H9 (cell line): Measurements from ENCODE around the gene PEX5L. TPM values are rescaled to one million over a fixed set of nuclear protein-coding genes. Genes with fewer than 3 reads are reported as not detected.
"Not testable (repeated sequence)": the region's sequence is repeated elsewhere in the genome, so short reads cannot be mapped to it uniquely, and the experiment has no call there.

Experiments
- DNase-seq: peaks from one replicate; pipeline ENCODE4 v3.0.0-alpha.2; 2017
- H2AFZ ChIP-seq: one replicate; pipeline ENCODE4 v1.6.1; 2013; ENCODE audit warnings: mild to moderate bottlenecking, low read length, control low read depth, moderate library complexity
- H2AK5ac ChIP-seq: 2 replicates; pipeline ENCODE4 v1.6.1; 2013; ENCODE audit warnings: low read length, control low read depth, mixed read lengths; ENCODE audit not compliant: insufficient read length
- H2BK120ac ChIP-seq: one replicate; pipeline ENCODE4 v1.6.1; 2013; ENCODE audit warnings: low read depth, mild to moderate bottlenecking, low read length, control low read depth, inconsistent platforms; ENCODE audit not compliant: poor library complexity, severe bottlenecking
- H2BK12ac ChIP-seq: 2 replicates; pipeline ENCODE4 v1.6.1; 2013; ENCODE audit warnings: low read length, control low read depth, mixed read lengths, low read depth; ENCODE audit not compliant: insufficient read length
- H2BK15ac ChIP-seq: 2 replicates; pipeline ENCODE4 v1.6.1; 2013; ENCODE audit warnings: low read depth, low read length, control low read depth
- H2BK20ac ChIP-seq: one replicate; pipeline ENCODE4 v1.6.1; 2013; ENCODE audit warnings: low read depth, mild to moderate bottlenecking, low read length, control low read depth, inconsistent platforms; ENCODE audit not compliant: poor library complexity, severe bottlenecking
- H2BK5ac ChIP-seq: 2 replicates; pipeline ENCODE4 v1.6.1; 2013; ENCODE audit warnings: low read length, control low read depth, mixed read lengths; ENCODE audit not compliant: insufficient read length
- H3K14ac ChIP-seq: 2 replicates; pipeline ENCODE4 v1.6.1; 2013; ENCODE audit warnings: low read length, control low read depth; ENCODE audit not compliant: insufficient read depth
- H3K18ac ChIP-seq: 2 replicates; pipeline ENCODE4 v1.6.1; 2013; ENCODE audit warnings: low read depth, mild to moderate bottlenecking, mixed read lengths, low read length, control low read depth; ENCODE audit not compliant: insufficient read length
- H3K23ac ChIP-seq: 2 replicates; pipeline ENCODE4 v1.6.1; 2013; ENCODE audit warnings: low read length, control low read depth, mixed read lengths, low read depth; ENCODE audit not compliant: insufficient read length
- H3K23me2 ChIP-seq: 2 replicates; pipeline ENCODE4 v1.6.1; 2013; ENCODE audit warnings: low read depth, mild to moderate bottlenecking, mixed read lengths, low read length, control low read depth; ENCODE audit not compliant: insufficient read length, poor library complexity, severe bottlenecking
- H3K27ac ChIP-seq: 2 replicates; pipeline ENCODE4 v1.5.1; 2013; ENCODE audit warnings: low read length, control low read depth, mixed read lengths, low read depth; ENCODE audit not compliant: insufficient read length
- H3K27me3 ChIP-seq: 2 replicates; pipeline ENCODE4 v1.6.1; 2013; ENCODE audit warnings: low read length, control low read depth, inconsistent platforms; ENCODE audit not compliant: insufficient read depth
- H3K4ac ChIP-seq: 2 replicates; pipeline ENCODE4 v1.6.1; 2013; ENCODE audit warnings: low read depth, mild to moderate bottlenecking, control low read depth, inconsistent platforms, low read length, moderate library complexity
- H3K4me1 ChIP-seq: 2 replicates; pipeline ENCODE4 v1.6.1; 2013; ENCODE audit warnings: low read length, control low read depth, inconsistent platforms; ENCODE audit not compliant: insufficient read depth
- H3K4me2 ChIP-seq: 2 replicates; pipeline ENCODE4 v1.6.1; 2013; ENCODE audit warnings: low read length, control low read depth, mixed read lengths; ENCODE audit not compliant: insufficient read length, insufficient read depth
- H3K56ac ChIP-seq: 2 replicates; pipeline ENCODE4 v1.6.1; 2013; ENCODE audit warnings: low read depth, mild to moderate bottlenecking, mixed read lengths, low read length, control low read depth; ENCODE audit not compliant: insufficient read length
- H3K79me1 ChIP-seq: 2 replicates; pipeline ENCODE4 v1.6.1; 2013; ENCODE audit warnings: low read depth, mild to moderate bottlenecking, moderate library complexity, low read length, control low read depth, inconsistent platforms; ENCODE audit not compliant: insufficient read depth, poor library complexity, severe bottlenecking
- H3K79me2 ChIP-seq: 2 replicates; pipeline ENCODE4 v1.6.1; 2013; ENCODE audit warnings: low read length, control low read depth, inconsistent platforms; ENCODE audit not compliant: insufficient read depth
- H3K9ac ChIP-seq: 2 replicates; pipeline ENCODE4 v1.6.1; 2013; ENCODE audit warnings: low read length, control low read depth, mixed read lengths; ENCODE audit not compliant: insufficient read length; ENCODE audit errors: extremely low read depth
- H3K9me3 ChIP-seq: one replicate; pipeline ENCODE4 v1.6.1; 2013; ENCODE audit warnings: low read depth, low read length, inconsistent platforms; ENCODE audit not compliant: control insufficient read depth
- H3T11ph ChIP-seq: one replicate; pipeline ENCODE4 v1.6.1; 2013; ENCODE audit warnings: mild to moderate bottlenecking, low read length, control low read depth, inconsistent platforms
- H4K20me1 ChIP-seq: one replicate; pipeline ENCODE4 v1.6.1; 2013; ENCODE audit not compliant: control insufficient read depth, insufficient read length, insufficient read depth
- H4K5ac ChIP-seq: 2 replicates; pipeline ENCODE4 v1.6.1; 2013; ENCODE audit warnings: low read depth, mild to moderate bottlenecking, mixed read lengths, low read length, control low read depth; ENCODE audit not compliant: insufficient read length
- H4K8ac ChIP-seq: replicated peaks from 2 replicates; pipeline ENCODE4 v1.6.1; 2013; ENCODE audit warnings: low read length, control low read depth, mixed read lengths, low read depth; ENCODE audit not compliant: insufficient read length
- H4K91ac ChIP-seq: 2 replicates; pipeline ENCODE4 v1.6.1; 2013; ENCODE audit warnings: low read depth, mild to moderate bottlenecking, moderate library complexity, mixed read lengths, low read length, control low read depth; ENCODE audit not compliant: insufficient read length
- H3K27ac Mint-ChIP-seq, 3 experiments: 2 replicates in 2 of 3; 3 replicates in 1 of 3; pipeline ENCODE4 v1.8.0; 2020 to 2021; ENCODE audit warnings: mixed read lengths in 3 of 3, mild to moderate bottlenecking in 1 of 3, moderate library complexity in 1 of 3
- H3K27me3 Mint-ChIP-seq: 2 replicates; pipeline ENCODE4 v1.8.0; 2021; ENCODE audit warnings: low read depth, mild to moderate bottlenecking, moderate library complexity, mixed read lengths
- H3K36me3 Mint-ChIP-seq, 3 experiments: 2 replicates in 2 of 3; 3 replicates in 1 of 3; pipeline ENCODE4 v1.8.0; 2020 to 2021; ENCODE audit warnings: low read depth in 3 of 3, mixed read lengths in 3 of 3; ENCODE audit not compliant: insufficient read depth in 1 of 3
- H3K4me1 Mint-ChIP-seq, 2 experiments: 2 replicates each; pipeline ENCODE4 v1.8.0; 2020; ENCODE audit warnings: mixed read lengths in 2 of 2
- H3K4me3 Mint-ChIP-seq, 2 experiments: 2 replicates in 1 of 2; 3 replicates in 1 of 2; pipeline ENCODE4 v1.8.0; 2020 to 2021; ENCODE audit warnings: mild to moderate bottlenecking in 2 of 2, mixed read lengths in 2 of 2, moderate library complexity in 1 of 2
- H3K9me3 Mint-ChIP-seq, 2 experiments: 2 replicates in 1 of 2; 3 replicates in 1 of 2; pipeline ENCODE4 v1.8.0; 2020; ENCODE audit warnings: mild to moderate bottlenecking in 2 of 2, mixed read lengths in 2 of 2, moderate library complexity in 1 of 2
- CTCF ChIP-seq: fragments of 200-600 bp; sonication (generic); conservative IDR thresholded peaks from 3 replicates; pipeline ENCODE4 v1.8.0; 2021; ENCODE audit warnings: antibody characterized with exemption, mild to moderate bottlenecking
- WGBS: extraction: QIAGEN DNeasy Blood & Tissue Kit; methylation state at CpG from one replicate; pipeline ENCODE4 v1.1.7; 2013; ENCODE audit warnings: missing lambda C conversion rate, low lambda C conversion rate, mixed read lengths; ENCODE audit not compliant: insufficient read length; ENCODE audit errors: extremely low coverage; 5-methylcytosine and 5-hydroxymethylcytosine counted together
- total RNA-seq: library from RNA; stranded (reverse); gene quantifications from 2 replicates; pipeline ENCODE4 v1.2.1, GENCODE V29; 2021

PEX5L gene
- total RNA-seq, 1 experiment from 2014 or later: 0.85 TPM

GRCh38 chr3:179788996-179789395 lies 247.7 kb downstream of the PEX5L start:
- H3K4ac ChIP-seq: no peak overlapping the region
- no peak overlapping the region for H2BK15ac ChIP-seq
- H2AK5ac ChIP-seq: no peak overlapping the region
- H3K79me1 ChIP-seq: no peaks in the 10 kb centered on the region
- H3K18ac ChIP-seq: no peak overlapping the region
- H3T11ph ChIP-seq: no peak overlapping the region
- H4K91ac ChIP-seq: no peak overlapping the region
- Mint-ChIP-seq H3K9me3 (peaks cover 0 to 4% of the 10 kb centered on the region in 2 experiments; a peak in 1 of 5 replicates), H3K4me3 (no peak overlapping the region), H3K27ac (no peak overlapping the region), H3K36me3 (peaks cover 2 to 14% (median 12%) of the 10 kb centered on the region in 3 experiments; a peak in 6 of 7 replicates), H3K27me3 (no peaks in the 10 kb centered on the region), H3K4me1 (no peaks in the 10 kb centered on the region)
- no peak for TF ChIP-seq CTCF
- no peak overlapping the region for H3K56ac ChIP-seq
- H3K4me2 ChIP-seq: no peak overlapping the region
- no peak overlapping the region for H3K9ac ChIP-seq
- no peak overlapping the region for H2BK12ac ChIP-seq
- H3K14ac ChIP-seq: no peak overlapping the region
- H4K20me1 ChIP-seq: no peaks in the 10 kb centered on the region
- H4K8ac ChIP-seq: no peak overlapping the region
- H3K23me2 ChIP-seq: no peaks in the 10 kb centered on the region
- H3K4me1 ChIP-seq: no peaks in the 10 kb centered on the region
- H3K27me3 ChIP-seq: no peaks in the 10 kb centered on the region
- H3K27ac ChIP-seq: no peak overlapping the region
- H2BK120ac ChIP-seq: no peak overlapping the region
- no CpG with 5 or more reads among the region's 1 CpG for WGBS
- H3K23ac ChIP-seq: no peak overlapping the region
- H2BK20ac ChIP-seq: no peak overlapping the region
- no peaks in the 10 kb centered on the region for H3K9me3 ChIP-seq
- H2AFZ ChIP-seq: no peak overlapping the region
- H4K5ac ChIP-seq: no peak overlapping the region
- DNase-seq: no peak
- H2BK5ac ChIP-seq: no peak overlapping the region
- no peaks in the 10 kb centered on the region for H3K79me2 ChIP-seq

- not testable (repeated sequence) for H3K18ac ChIP-seq, H3K14ac ChIP-seq, H3K79me2 ChIP-seq, H4K8ac ChIP-seq, H3K4me3 Mint-ChIP-seq, H3K27me3 ChIP-seq, H4K91ac ChIP-seq, H3K9me3 Mint-ChIP-seq, H2BK120ac ChIP-seq, H2BK5ac ChIP-seq, H2BK12ac ChIP-seq, H3K4me1 Mint-ChIP-seq, H2BK15ac ChIP-seq, H3K27ac Mint-ChIP-seq, H4K5ac ChIP-seq, H3K79me1 ChIP-seq, H2BK20ac ChIP-seq, H3K4me2 ChIP-seq, H3K4ac ChIP-seq, H2AK5ac ChIP-seq, H3K4me1 ChIP-seq, H3K9ac ChIP-seq, DNase-seq, H2AFZ ChIP-seq, H3K27ac ChIP-seq, H3K27me3 Mint-ChIP-seq, H3K23ac ChIP-seq, H3K56ac ChIP-seq, H3K9me3 ChIP-seq, H3T11ph ChIP-seq, H4K20me1 ChIP-seq, H3K23me2 ChIP-seq
- H3K36me3 Mint-ChIP-seq: peaks cover 8 to 29% (median 28%) of the 10 kb centered on the region in 3 experiments
- WGBS: no CpG with 5 or more reads among the region's 5 CpGs
Observed at GRCh38 chr3:179782841-179783240, 253.9 kb downstream of the PEX5L start.
